Nephron progenitor cell (in vitro differentiated cells): Measurements from ENCODE around the gene CNTNAP5.
A peak's percentile ranks its signal among the peaks of the same experiment; 100 is the strongest.
"Not testable (repeated sequence)": the region's sequence is repeated elsewhere in the genome, so short reads cannot be mapped to it uniquely, and the experiment has no call there.

Experiments used
- DNase-seq: peaks from one replicate; pipeline ENCODE4 v3.0.0; 2021
- H3K27ac Mint-ChIP-seq: 2 replicates; pipeline ENCODE4 v1.8.0; 2021; ENCODE audit warnings: mild to moderate bottlenecking, moderate library complexity, mixed read lengths
- H3K27me3 Mint-ChIP-seq: 2 replicates; pipeline ENCODE4 v1.8.0; 2021; ENCODE audit warnings: mild to moderate bottlenecking, low read depth, mixed read lengths; ENCODE audit not compliant: poor library complexity
- H3K36me3 Mint-ChIP-seq: 2 replicates; pipeline ENCODE4 v1.8.0; 2021; ENCODE audit warnings: low read depth, mixed read lengths
- H3K4me1 Mint-ChIP-seq: 2 replicates; pipeline ENCODE4 v1.8.0; 2021; ENCODE audit warnings: mixed read lengths
- H3K4me3 Mint-ChIP-seq: 2 replicates; pipeline ENCODE4 v1.8.0; 2021; ENCODE audit warnings: mild to moderate bottlenecking, moderate library complexity, mixed read lengths
- H3K9me3 Mint-ChIP-seq: 2 replicates; pipeline ENCODE4 v1.8.0; 2021; ENCODE audit warnings: mild to moderate bottlenecking, moderate library complexity, mixed read lengths
- TF ChIP-seq, protein P1 (sequence below): fragments of 200-600 bp; sonication (generic); IDR thresholded peaks from 2 replicates; pipeline ENCODE4 v1.5.0; 2021; ENCODE audit warnings: antibody characterized with exemption

The CNTNAP5 gene

DNA sequence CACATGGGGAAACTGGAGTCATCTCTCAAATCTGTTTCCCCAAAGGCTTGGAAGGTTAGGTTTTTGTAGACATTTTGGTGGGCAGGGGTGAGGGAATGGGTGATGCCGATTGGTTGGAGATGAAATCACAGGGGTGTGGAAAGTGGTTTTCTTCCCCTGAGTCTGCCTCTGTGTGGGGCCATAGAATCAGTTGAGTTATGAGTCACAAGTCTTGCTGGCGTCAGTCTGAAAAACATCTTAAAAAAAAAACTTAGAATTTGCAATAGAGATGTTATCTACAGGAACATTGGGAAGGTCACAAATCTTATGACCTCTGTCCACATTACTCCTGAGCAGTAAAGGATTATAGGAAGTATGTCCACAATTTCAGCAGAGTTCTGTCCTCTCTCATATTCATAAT, 314.6 kb downstream of the CNTNAP5 start:
- Mint-ChIP-seq H3K27ac (no peak overlapping the region), H3K9me3 (peaks cover 4% of the 10 kb centered on the region), H3K27me3 (no peaks in the 10 kb centered on the region), H3K36me3 (no peaks in the 10 kb centered on the region), H3K4me3 (no peak overlapping the region), H3K4me1 (peaks cover 8% of the 10 kb centered on the region)
- DNase-seq: no peak
- TF ChIP-seq, protein P1, sequence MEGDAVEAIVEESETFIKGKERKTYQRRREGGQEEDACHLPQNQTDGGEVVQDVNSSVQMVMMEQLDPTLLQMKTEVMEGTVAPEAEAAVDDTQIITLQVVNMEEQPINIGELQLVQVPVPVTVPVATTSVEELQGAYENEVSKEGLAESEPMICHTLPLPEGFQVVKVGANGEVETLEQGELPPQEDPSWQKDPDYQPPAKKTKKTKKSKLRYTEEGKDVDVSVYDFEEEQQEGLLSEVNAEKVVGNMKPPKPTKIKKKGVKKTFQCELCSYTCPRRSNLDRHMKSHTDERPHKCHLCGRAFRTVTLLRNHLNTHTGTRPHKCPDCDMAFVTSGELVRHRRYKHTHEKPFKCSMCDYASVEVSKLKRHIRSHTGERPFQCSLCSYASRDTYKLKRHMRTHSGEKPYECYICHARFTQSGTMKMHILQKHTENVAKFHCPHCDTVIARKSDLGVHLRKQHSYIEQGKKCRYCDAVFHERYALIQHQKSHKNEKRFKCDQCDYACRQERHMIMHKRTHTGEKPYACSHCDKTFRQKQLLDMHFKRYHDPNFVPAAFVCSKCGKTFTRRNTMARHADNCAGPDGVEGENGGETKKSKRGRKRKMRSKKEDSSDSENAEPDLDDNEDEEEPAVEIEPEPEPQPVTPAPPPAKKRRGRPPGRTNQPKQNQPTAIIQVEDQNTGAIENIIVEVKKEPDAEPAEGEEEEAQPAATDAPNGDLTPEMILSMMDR: no peak

DNA sequence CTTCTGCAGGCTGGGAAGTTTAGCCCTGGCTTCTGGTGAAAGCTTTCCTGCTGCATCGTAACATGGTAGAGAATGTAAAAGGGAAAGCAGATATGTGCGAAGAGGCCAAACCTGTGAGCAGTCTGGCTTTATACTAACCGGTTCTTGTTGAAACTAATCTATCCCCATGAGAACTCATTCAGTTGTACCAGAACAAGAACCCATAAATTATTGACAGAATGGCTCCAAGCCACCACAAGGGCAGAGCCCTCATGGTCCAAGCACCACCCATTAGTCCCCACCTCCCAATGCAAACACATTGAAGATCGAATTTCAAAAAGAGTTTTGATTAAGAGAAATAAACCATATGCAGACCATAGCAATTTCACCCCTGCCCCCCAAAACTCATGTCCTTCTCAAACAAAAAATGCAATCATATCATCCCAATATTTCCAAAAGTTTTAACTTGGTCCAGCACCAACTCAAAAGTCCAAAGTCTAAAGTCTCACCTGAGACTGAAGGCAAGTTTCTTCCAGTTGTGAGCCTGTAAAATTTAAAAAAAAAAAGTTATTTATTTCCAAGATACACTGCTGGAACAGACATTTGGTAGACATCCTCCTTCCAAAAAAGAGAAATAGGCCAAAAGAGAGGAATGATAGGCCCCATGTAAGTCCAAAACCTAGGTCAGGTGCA, 318.9 kb downstream of the CNTNAP5 start:
- Mint-ChIP-seq H3K27ac (no peak overlapping the region), H3K4me1 (peaks cover 16% of the 10 kb centered on the region), H3K9me3 (peaks cover 4% of the 10 kb centered on the region), H3K4me3 (no peak overlapping the region), H3K27me3 (no peaks in the 10 kb centered on the region), H3K36me3 (no peaks in the 10 kb centered on the region)
- TF ChIP-seq, protein P1: no peak
- no peak for DNase-seq

DNA sequence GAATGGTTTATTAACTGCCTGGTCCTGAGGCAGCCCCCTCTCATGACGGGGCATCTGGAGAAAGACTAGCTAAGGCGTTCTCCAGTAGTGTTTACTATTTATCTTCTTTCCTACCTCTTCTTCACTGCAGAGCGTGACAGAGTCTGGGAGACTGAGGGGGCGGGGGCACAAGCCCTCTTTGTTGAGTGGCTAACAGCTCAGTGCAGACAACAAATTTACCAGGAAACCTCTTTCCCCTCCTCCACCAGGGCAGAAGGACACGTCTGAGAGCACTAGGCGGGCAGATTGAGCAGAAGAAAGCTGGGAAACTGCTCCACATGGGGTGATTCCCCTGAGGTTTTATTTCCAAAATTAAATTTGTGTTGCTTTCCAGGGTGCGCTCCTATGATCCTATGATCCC, 322.1 kb downstream of the CNTNAP5 start:
- H3K9me3 Mint-ChIP-seq: no peaks in the 10 kb centered on the region
- no peak overlapping the region for H3K4me3 Mint-ChIP-seq
- H3K27ac Mint-ChIP-seq: no peak overlapping the region
- H3K4me1 Mint-ChIP-seq: peaks cover 16% of the 10 kb centered on the region
- no peaks in the 10 kb centered on the region for H3K27me3 Mint-ChIP-seq
- no peaks in the 10 kb centered on the region for H3K36me3 Mint-ChIP-seq
- TF ChIP-seq, protein P1: no peak
- no peak for DNase-seq

DNA sequence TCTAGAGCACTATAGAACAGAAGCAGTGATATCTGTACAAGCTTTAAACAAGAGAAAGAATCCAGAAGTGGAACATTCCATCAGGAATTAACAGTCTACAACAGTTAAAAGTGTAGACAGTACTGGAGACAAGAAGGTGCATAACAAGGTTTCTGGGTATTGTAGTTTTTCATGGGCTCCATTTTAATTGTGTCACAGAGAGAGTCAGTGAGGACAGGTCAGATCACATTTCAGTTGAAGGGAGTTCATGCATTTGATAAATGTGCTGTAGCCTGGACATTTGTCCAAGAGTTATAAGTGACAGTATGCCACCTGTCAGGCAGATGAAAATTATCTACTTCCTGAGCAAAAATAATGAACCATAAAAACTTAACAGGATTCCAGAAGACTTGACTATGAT, 328.6 kb downstream of the CNTNAP5 start:
- Mint-ChIP-seq H3K36me3 (no peaks in the 10 kb centered on the region), H3K4me1 (peaks cover 16% of the 10 kb centered on the region), H3K4me3 (no peak overlapping the region), H3K9me3 (peaks cover 4% of the 10 kb centered on the region), H3K27me3 (no peaks in the 10 kb centered on the region), H3K27ac (no peak overlapping the region)
- DNase-seq: no peak
- TF ChIP-seq, protein P1: no peak

DNA sequence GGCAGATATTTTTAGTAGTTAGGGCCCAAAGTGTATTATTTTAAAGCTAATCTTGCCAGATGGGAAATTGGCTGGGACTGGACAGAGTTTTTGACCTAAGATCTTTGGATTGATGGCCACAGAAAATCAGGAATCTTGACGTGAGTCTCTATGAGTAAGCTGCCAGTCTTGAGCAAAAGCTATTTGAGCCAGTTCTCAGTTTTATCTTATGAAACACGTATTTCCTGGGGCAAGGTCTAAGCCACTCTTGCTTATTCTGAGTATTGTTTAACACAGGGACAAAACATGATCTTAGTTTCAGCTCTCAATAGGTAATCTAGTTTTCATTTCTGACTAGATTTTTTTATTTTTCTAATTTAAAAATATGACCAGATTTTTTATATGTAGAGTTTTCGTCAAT, 329.4 kb downstream of the CNTNAP5 start:
- Mint-ChIP-seq H3K9me3 (peaks cover 4% of the 10 kb centered on the region), H3K4me3 (no peak overlapping the region), H3K36me3 (no peaks in the 10 kb centered on the region), H3K27me3 (no peaks in the 10 kb centered on the region), H3K27ac (no peak overlapping the region), H3K4me1 (peaks cover 16% of the 10 kb centered on the region)
- TF ChIP-seq, protein P1: no peak
- no peak for DNase-seq

DNA sequence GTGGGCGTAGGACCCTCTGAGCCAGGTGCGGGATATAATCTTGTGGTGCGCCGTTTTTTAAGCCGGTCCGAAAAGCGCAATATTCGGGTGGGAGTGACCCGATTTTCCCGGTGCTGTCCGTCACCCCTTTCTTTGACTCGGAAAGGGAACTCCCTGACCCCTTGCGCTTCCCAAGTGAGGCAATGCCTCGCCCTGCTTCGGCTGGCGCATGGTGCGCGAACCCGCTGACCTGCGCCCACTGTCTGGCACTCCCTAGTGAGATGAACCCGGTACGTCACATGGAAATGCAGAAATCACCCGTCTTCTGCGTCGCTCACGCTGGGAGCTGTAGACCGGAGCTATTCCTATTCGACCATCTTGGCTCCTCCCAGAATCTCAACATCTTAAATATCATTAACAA, 336.9 kb downstream of the CNTNAP5 start:
- H3K36me3 Mint-ChIP-seq, H3K4me3 Mint-ChIP-seq, H3K4me1 Mint-ChIP-seq, H3K27me3 Mint-ChIP-seq, DNase-seq: not testable (repeated sequence)
- peak overlapping the region; percentile 83 for H3K27ac Mint-ChIP-seq
- H3K9me3 Mint-ChIP-seq: peaks cover 21% of the 10 kb centered on the region
